CD4-positive, alpha-beta memory T cell (primary cell): ENCODE measurements around the gene EIF4ENIF1. TPM values are rescaled to one million over a fixed set of nuclear protein-coding genes. Genes with fewer than 3 reads are reported as not detected.
A peak's percentile ranks its signal among the peaks of the same experiment; 100 is the strongest.
"Not testable (repeated sequence)": the region's sequence is repeated elsewhere in the genome, so short reads cannot be mapped to it uniquely, and the experiment has no call there.

Experiments
- CTCF ChIA-PET: fragments of 350-600 bp; sonication (Branson Sonifier 250); formaldehyde crosslinking; loops from one replicate; lab custom pipeline; 2021; ENCODE audit warnings: inconsistent platforms; ENCODE audit not compliant: partially characterized antibody; lab: Charles Lee
- POLR2A ChIA-PET: fragments of 350-600 bp; sonication (Branson Sonifier 250); formaldehyde crosslinking; loops from one replicate; lab custom pipeline; 2021; ENCODE audit not compliant: partially characterized antibody; lab: Charles Lee
- DNase-seq, 5 donors: peaks; one replicate each; pipeline versions ENCODE4 v3.0.0 to v3.0.0-alpha.2; 2020 to 2022; ENCODE audit warnings: mixed read lengths in 1 of 5
- H3K27ac ChIP-seq: one replicate; pipeline ENCODE4 v1.7.0; 2013; ENCODE audit warnings: low read depth, low read length
- H3K27me3 ChIP-seq: 2 replicates; pipeline ENCODE4 v1.7.0; 2013; ENCODE audit warnings: mild to moderate bottlenecking, low read length, moderate library complexity; ENCODE audit not compliant: insufficient read depth
- H3K36me3 ChIP-seq: 2 replicates; pipeline ENCODE4 v1.7.0; 2013; ENCODE audit warnings: mild to moderate bottlenecking, low read length, moderate library complexity; ENCODE audit not compliant: insufficient read depth
- H3K4me1 ChIP-seq: 2 replicates; pipeline ENCODE4 v1.7.0; 2013; ENCODE audit warnings: mild to moderate bottlenecking, low read length, moderate library complexity; ENCODE audit not compliant: insufficient read depth
- H3K4me3 ChIP-seq, 2 donors: one replicate each; pipeline ENCODE4 v1.7.0; 2013; ENCODE audit warnings: low read length in 2 of 2, mild to moderate bottlenecking in 1 of 2
- H3K9me3 ChIP-seq, 2 donors: one replicate each; pipeline ENCODE4 v1.7.0; 2013; ENCODE audit warnings: low read length in 2 of 2, control low read depth in 1 of 2; ENCODE audit not compliant: control insufficient read depth in 1 of 2
- H3K27ac Mint-ChIP-seq, 7 donors: one replicate each; pipeline ENCODE4 v1.8.0; 2020 to 2021; ENCODE audit warnings: mixed read lengths in 7 of 7, mild to moderate bottlenecking in 6 of 7, inconsistent platforms in 3 of 7, moderate library complexity in 3 of 7
- H3K27me3 Mint-ChIP-seq, 2 donors: one replicate each; pipeline ENCODE4 v1.8.0; 2020 to 2021; ENCODE audit warnings: mixed read lengths in 2 of 2
- H3K36me3 Mint-ChIP-seq, 2 donors: one replicate each; pipeline ENCODE4 v1.8.0; 2020 to 2021; ENCODE audit warnings: mixed read lengths in 2 of 2, inconsistent platforms in 1 of 2, mild to moderate bottlenecking in 1 of 2
- H3K4me1 Mint-ChIP-seq, 4 donors: one replicate each; pipeline ENCODE4 v1.8.0; 2020 to 2021; ENCODE audit warnings: mixed read lengths in 4 of 4, mild to moderate bottlenecking in 1 of 4
- H3K4me3 Mint-ChIP-seq, 8 donors: one replicate each; pipeline ENCODE4 v1.8.0; 2020 to 2021; ENCODE audit warnings: mixed read lengths in 8 of 8, mild to moderate bottlenecking in 7 of 8, moderate library complexity in 6 of 8, inconsistent platforms in 3 of 8
- H3K9me3 Mint-ChIP-seq, 8 donors: one replicate each; pipeline ENCODE4 v1.8.0; 2020 to 2021; ENCODE audit warnings: mixed read lengths in 8 of 8, mild to moderate bottlenecking in 5 of 8, inconsistent platforms in 3 of 8, moderate library complexity in 1 of 8
- intact Hi-C: fragments of 100-400 bp; cut with micrococcal nuclease; formaldehyde crosslinking; loops from one replicate; pipeline ENCODE4 v1.15.1; 2023
- polyA plus RNA-seq, 2 donors: library from polyadenylated mRNA; unstranded; fragments of 300-500 nt; fragmentation: Illumina TruSeq; gene quantifications; one replicate each; pipeline ENCODE4 v1.2.3, GENCODE V29; 2021
- total RNA-seq, 2 experiments: library from RNA; stranded (reverse); gene quantifications; one replicate each; pipeline ENCODE4 v1.2.3, GENCODE V29; 2021

Gene EIF4ENIF1
- total and polyA plus RNA-seq, 4 experiments from 2014 or later = 6.6 to 50.7 (median 29.6) TPM

DNA sequence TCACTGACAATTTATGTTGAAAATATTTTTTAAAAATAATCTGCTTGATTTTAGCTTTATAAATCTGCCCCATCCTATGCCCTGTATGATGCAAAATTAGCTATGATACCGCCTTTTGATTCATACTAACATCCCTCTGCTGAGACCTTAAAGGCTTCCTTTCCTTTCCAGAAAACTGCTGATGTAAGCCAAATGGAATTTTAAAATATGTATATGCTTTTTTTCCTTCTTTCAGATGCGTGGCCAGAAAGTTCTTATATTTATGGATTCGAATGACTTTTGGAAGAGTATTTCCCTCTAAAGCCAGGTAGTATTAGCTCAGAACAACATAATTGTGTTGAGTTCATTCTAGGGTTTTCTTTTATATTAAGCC lies 41.2 kb upstream of the EIF4ENIF1 start:
- Mint-ChIP-seq H3K9me3 (no peaks in the 10 kb centered on the region), H3K36me3 (peaks cover 25 to 52% of the 10 kb centered on the region in 2 donors), H3K4me3 (no peak overlapping the region), H3K27ac (peak overlapping the region in 4 of 7 donors; percentile 31 to 65 (median 58)), H3K27me3 (no peaks in the 10 kb centered on the region), H3K4me1 (peaks cover 29 to 38% (median 34%) of the 10 kb centered on the region in 4 donors)
- Histone ChIP-seq H3K4me1 (peaks cover 22% of the 10 kb centered on the region), H3K9me3 (no peaks in the 10 kb centered on the region), H3K27me3 (no peaks in the 10 kb centered on the region), H3K36me3 (peaks cover 8% of the 10 kb centered on the region), H3K27ac (no peak overlapping the region), H3K4me3 (no peak overlapping the region)
- DNase-seq = no peak
- intact Hi-C loops = no loop called here
- POLR2A ChIA-PET = interaction anchor here (0.9 to 1.3 kb wide), 2 partner anchors 18 to 79 kb away, joined by 3 read pairs; no protein-coding TSS in a partner anchor
- CTCF ChIA-PET = interaction anchor here (0.6 kb wide), 1 partner anchor 312 kb away, joined by 3 read pairs; no protein-coding TSS in a partner anchor

DNA sequence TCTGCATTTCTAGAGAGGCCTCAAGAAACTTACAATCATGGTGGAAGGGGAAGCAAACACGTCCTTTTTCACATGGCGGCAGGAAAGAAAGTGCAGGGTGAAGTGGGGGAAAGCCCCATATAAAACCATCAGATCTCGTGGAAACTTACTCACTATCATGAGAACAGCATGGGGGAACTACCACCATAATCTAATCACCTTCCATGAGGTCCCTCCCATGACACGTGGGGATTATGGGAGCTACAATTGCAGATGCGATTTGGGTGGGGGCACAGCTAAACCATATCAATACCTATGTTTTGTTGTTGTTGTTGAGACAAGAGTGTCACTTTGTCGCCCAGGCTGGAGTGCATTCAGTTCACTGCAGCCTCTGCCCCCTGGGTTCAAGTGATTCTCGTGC lies 36.6 kb upstream of the EIF4ENIF1 start:
- Histone ChIP-seq H3K9me3 (no peaks in the 10 kb centered on the region), H3K27me3 (no peaks in the 10 kb centered on the region), H3K27ac (no peak overlapping the region), H3K4me3 (no peak overlapping the region), H3K36me3 (peaks cover 9% of the 10 kb centered on the region), H3K4me1 (peaks cover 24% of the 10 kb centered on the region)
- Mint-ChIP-seq H3K4me3 (peak overlapping the region in 1 of 8 donors; percentile 19), H3K4me1 (peaks cover 26 to 46% (median 37%) of the 10 kb centered on the region in 4 donors), H3K27me3 (no peaks in the 10 kb centered on the region), H3K9me3 (no peaks in the 10 kb centered on the region), H3K27ac (peak overlapping the region; percentile 11 to 84 (median 55)), H3K36me3 (peaks cover 38 to 53% of the 10 kb centered on the region in 2 donors)
- intact Hi-C loops = no loop called here
- CTCF ChIA-PET = no interaction called here
- peak in 1 of 5 donors; percentile 47 for DNase-seq
- POLR2A ChIA-PET = no interaction called here

DNA sequence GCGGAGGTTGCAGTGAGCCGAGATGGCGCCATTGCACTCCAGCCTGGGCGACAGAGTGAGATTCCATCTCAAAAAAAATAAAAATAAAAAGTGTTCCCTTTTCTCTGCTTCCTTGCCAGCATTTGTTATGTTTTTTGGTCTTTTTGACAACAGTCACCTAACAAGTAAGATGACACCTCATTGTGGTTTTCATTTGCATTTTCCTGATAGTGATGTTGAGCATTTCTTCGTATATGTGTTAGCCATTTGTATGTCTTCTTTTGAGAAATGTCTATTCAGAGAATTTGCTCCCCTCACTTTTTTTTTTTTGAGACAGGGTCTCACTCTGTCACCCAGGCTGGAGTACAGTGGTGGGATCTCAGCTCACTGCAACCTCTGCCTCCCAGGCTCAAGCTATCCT lies 34.5 kb upstream of the EIF4ENIF1 start:
- intact Hi-C loops, H3K4me3 ChIP-seq, H3K27ac ChIP-seq, H3K27me3 Mint-ChIP-seq, DNase-seq, H3K27me3 ChIP-seq, H3K4me3 Mint-ChIP-seq, H3K9me3 ChIP-seq, H3K9me3 Mint-ChIP-seq, CTCF ChIA-PET: not testable (repeated sequence)
- H3K27ac Mint-ChIP-seq = peak overlapping the region in 4 of 7 donors; percentile 54 to 78 (median 71)
- peaks cover 30 to 49% (median 38%) of the 10 kb centered on the region in 4 donors for H3K4me1 Mint-ChIP-seq
- POLR2A ChIA-PET = interaction anchor here (0.7 kb wide), 1 partner anchor 23 kb away, joined by 3 read pairs; no protein-coding TSS in a partner anchor
- H3K36me3 Mint-ChIP-seq = peaks cover 36 to 43% of the 10 kb centered on the region in 2 donors
- Histone ChIP-seq H3K36me3 (peaks cover 13% of the 10 kb centered on the region), H3K4me1 (peaks cover 35% of the 10 kb centered on the region)

- intact Hi-C loops = no loop called here
- no peak overlapping the region for H3K27ac ChIP-seq
- H3K27me3 ChIP-seq = no peaks in the 10 kb centered on the region
- no peak for DNase-seq
- Mint-ChIP-seq H3K36me3 (peaks cover 33 to 44% of the 10 kb centered on the region in 2 donors), H3K9me3 (no peaks in the 10 kb centered on the region), H3K27me3 (no peaks in the 10 kb centered on the region), H3K27ac (peak overlapping the region in 3 of 7 donors; percentile 13 to 48 (median 25)), H3K4me3 (peak overlapping the region in 1 of 8 donors; percentile 22), H3K4me1 (peaks cover 30 to 53% (median 37%) of the 10 kb centered on the region in 4 donors)
- ChIA-PET CTCF (interaction anchor here (0.7 kb wide), 1 partner anchor 95 kb away, joined by 7 read pairs; no protein-coding TSS in a partner anchor), POLR2A (interaction anchor here (0.6 kb wide), 1 partner anchor 307 kb away, joined by 3 read pairs; no protein-coding TSS in a partner anchor)
- H3K4me3 ChIP-seq = no peak overlapping the region
- H3K4me1 ChIP-seq = peaks cover 27% of the 10 kb centered on the region
- H3K9me3 ChIP-seq = no peaks in the 10 kb centered on the region
- H3K36me3 ChIP-seq = peaks cover 10% of the 10 kb centered on the region
Measured at GRCh38 chr22:31520051-31520450, 30.4 kb upstream of the EIF4ENIF1 start.

DNA sequence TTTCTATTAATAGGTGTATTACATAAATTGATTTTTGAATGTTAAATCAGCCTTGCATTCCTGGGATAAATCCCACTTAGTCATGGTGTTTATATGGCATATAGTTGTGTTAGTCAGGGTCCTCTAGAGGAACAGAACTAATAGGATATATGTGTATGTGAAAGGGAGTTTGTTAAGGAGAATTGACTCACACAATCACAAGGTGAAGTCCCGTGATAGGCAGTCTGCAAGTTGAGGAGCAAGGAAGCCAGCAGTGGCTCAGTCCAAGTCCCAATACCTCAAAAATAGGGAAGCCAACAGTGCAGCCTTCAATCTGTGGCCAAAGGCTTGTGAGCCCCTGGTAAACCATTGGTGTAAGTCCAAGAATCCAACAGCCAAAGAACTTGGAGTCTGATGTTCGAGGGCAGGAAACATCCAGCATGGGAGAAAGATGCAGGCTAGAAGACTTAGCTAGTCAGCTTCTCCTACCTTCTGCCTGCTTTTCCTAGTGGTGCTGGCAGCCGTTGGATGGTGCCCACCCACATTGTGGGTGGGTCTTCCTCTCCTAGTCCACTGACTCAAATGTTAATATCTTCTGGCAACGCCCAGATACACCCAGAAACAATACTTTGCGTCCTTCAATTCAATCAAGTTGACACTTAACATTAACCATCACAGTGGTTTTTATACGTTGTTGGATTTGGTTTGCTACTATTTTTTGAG lies 19.6 kb upstream of the EIF4ENIF1 start:
- Mint-ChIP-seq H3K27ac (peak overlapping the region in 5 of 7 donors; percentile 25 to 79 (median 71)), H3K27me3 (no peaks in the 10 kb centered on the region), H3K4me1 (peaks cover 27 to 49% (median 36%) of the 10 kb centered on the region in 4 donors), H3K9me3 (no peaks in the 10 kb centered on the region), H3K36me3 (peaks cover 44 to 56% of the 10 kb centered on the region in 2 donors), H3K4me3 (no peak overlapping the region)
- ChIA-PET POLR2A (no interaction called here), CTCF (no interaction called here)
- intact Hi-C loops = no loop called here
- H3K27ac ChIP-seq = no peak overlapping the region
- H3K4me3 ChIP-seq = no peak overlapping the region
- no peak for DNase-seq
- H3K9me3 ChIP-seq = no peaks in the 10 kb centered on the region
- peaks cover 15% of the 10 kb centered on the region for H3K4me1 ChIP-seq
- peaks cover 26% of the 10 kb centered on the region for H3K36me3 ChIP-seq
- H3K27me3 ChIP-seq = no peaks in the 10 kb centered on the region

GRCh38 chr22:31508536-31508935 lies 18.9 kb upstream of the EIF4ENIF1 start:
- intact Hi-C loops = no loop called here
- Histone ChIP-seq H3K9me3 (no peaks in the 10 kb centered on the region), H3K36me3 (peaks cover 26% of the 10 kb centered on the region), H3K4me3 (no peak overlapping the region), H3K27me3 (no peaks in the 10 kb centered on the region), H3K4me1 (peaks cover 22% of the 10 kb centered on the region), H3K27ac (no peak overlapping the region)
- Mint-ChIP-seq H3K27ac (peak overlapping the region in 4 of 7 donors; percentile 25 to 82 (median 69)), H3K36me3 (peaks cover 44 to 59% of the 10 kb centered on the region in 2 donors), H3K9me3 (no peaks in the 10 kb centered on the region), H3K4me3 (peak overlapping the region in 2 of 8 donors; percentile 46 to 49), H3K27me3 (no peaks in the 10 kb centered on the region), H3K4me1 (peaks cover 31 to 55% (median 38%) of the 10 kb centered on the region in 4 donors)
- DNase-seq = no peak
- ChIA-PET CTCF (no interaction called here), POLR2A (no interaction called here)

GRCh38 chr22:31507517-31507916 lies 17.9 kb upstream of the EIF4ENIF1 start:
- POLR2A ChIA-PET, DNase-seq, H3K4me3 Mint-ChIP-seq, H3K27me3 ChIP-seq, H3K9me3 Mint-ChIP-seq, H3K9me3 ChIP-seq, H3K27ac ChIP-seq, H3K27me3 Mint-ChIP-seq, CTCF ChIA-PET, intact Hi-C loops, H3K4me3 ChIP-seq: not testable (repeated sequence)
- H3K36me3 Mint-ChIP-seq = peaks cover 39 to 56% of the 10 kb centered on the region in 2 donors
- H3K27ac Mint-ChIP-seq = peak overlapping the region in 2 of 7 donors; percentile 42 to 55
- Histone ChIP-seq H3K36me3 (peaks cover 21% of the 10 kb centered on the region), H3K4me1 (peaks cover 32% of the 10 kb centered on the region)
- H3K4me1 Mint-ChIP-seq = peaks cover 37 to 63% (median 46%) of the 10 kb centered on the region in 4 donors
